PC-3 (cell line): ENCODE data around the gene PRDX6. TPM values are rescaled to one million over a fixed set of nuclear protein-coding genes. Genes with fewer than 3 reads are reported as not detected.

Source experiments
- ATAC-seq: fragments of 200-7000 bp; cut with Tn5 transposase; 2 replicates; pipeline ENCODE4 v1.9.1; 2020; ENCODE audit warnings: mild to moderate bottlenecking, moderate library complexity
- Bru-seq: library from RNA; stranded (reverse); fragments of 400-500 nt; gene quantifications from one replicate; lab custom pipeline; 2021; lab: Mats Ljungman, UMichigan
- BruChase-seq, 2 experiments: library from RNA; stranded (reverse); fragments of 400-500 nt; gene quantifications; one replicate each; lab custom pipeline; 2021; lab: Mats Ljungman, UMichigan
- BruUV-seq: library from RNA; stranded (reverse); fragments of 400-500 nt; replicated peaks from 2 replicates; lab custom pipeline; 2021; lab: Mats Ljungman, UMichigan
- CTCF ChIA-PET: fragments of 300-600 bp; sonication (Branson Sonifier 250); formaldehyde crosslinking; loops from one replicate; lab custom pipeline; 2022; ENCODE audit warnings: antibody characterized with exemption; lab: Charles Lee
- POLR2A ChIA-PET: fragments of 300-600 bp; sonication (Branson Sonifier 250); formaldehyde crosslinking; loops from one replicate; lab custom pipeline; 2022; ENCODE audit warnings: antibody characterized with exemption; ENCODE audit not compliant: unreplicated experiment; lab: Charles Lee
- DNase-seq: peaks from one replicate; pipeline ENCODE4 v3.0.0-alpha.2; 2015
- H2AFZ ChIP-seq: fragments of 300-600 bp; sonication (generic); 2 replicates; pipeline ENCODE4 v1.6.0; 2016; ENCODE audit warnings: antibody characterized with exemption, low read length
- H3F3A ChIP-seq: fragments of 300-600 bp; sonication (generic); one replicate; pipeline ENCODE4 v1.6.0; 2017; ENCODE audit warnings: antibody characterized with exemption, low read length, control low read depth, mild to moderate bottlenecking; ENCODE audit not compliant: unreplicated experiment
- H3K27ac ChIP-seq: fragments of 300-600 bp; sonication (generic); 2 replicates; pipeline ENCODE4 v1.5.1; 2016; ENCODE audit warnings: mild to moderate bottlenecking, low read length
- H3K27me3 ChIP-seq: fragments of 300-600 bp; sonication (generic); 2 replicates; pipeline ENCODE4 v1.6.1; 2016; ENCODE audit warnings: low read length, mixed read lengths
- H3K36me3 ChIP-seq: fragments of 300-600 bp; sonication (generic); 2 replicates; pipeline ENCODE4 v1.6.1; 2016; ENCODE audit warnings: low read depth, mixed run types, low read length, mixed read lengths
- H3K4me1 ChIP-seq: fragments of 300-600 bp; sonication (generic); 2 replicates; pipeline ENCODE4 v1.5.1; 2016; ENCODE audit warnings: low read length; ENCODE audit not compliant: insufficient read depth
- H3K4me2 ChIP-seq: fragments of 300-600 bp; sonication (generic); 2 replicates; pipeline ENCODE4 v1.6.0; 2016; ENCODE audit warnings: low read length
- H3K4me3 ChIP-seq: fragments of 300-600 bp; sonication (generic); 2 replicates; pipeline ENCODE4 v1.5.1; 2016; ENCODE audit warnings: mild to moderate bottlenecking, low read length, mixed read lengths
- H3K79me2 ChIP-seq: fragments of 300-600 bp; sonication (generic); 2 replicates; pipeline ENCODE4 v1.6.1; 2017; ENCODE audit warnings: low read length, mixed read lengths
- H3K9ac ChIP-seq: fragments of 300-600 bp; sonication (generic); 2 replicates; pipeline ENCODE4 v1.6.0; 2016; ENCODE audit warnings: mild to moderate bottlenecking, low read length
- H3K9me2 ChIP-seq: fragments of 300-600 bp; sonication (generic); replicated peaks from 2 replicates; pipeline ENCODE4 v1.6.1; 2016; ENCODE audit warnings: mixed run types, low read length, mixed read lengths
- H3K9me3 ChIP-seq: fragments of 300-600 bp; sonication (generic); 2 replicates; pipeline ENCODE4 v1.6.1; 2016; ENCODE audit warnings: low read length, mixed read lengths
- H4K20me1 ChIP-seq: fragments of 300-600 bp; sonication (generic); 2 replicates; pipeline ENCODE4 v1.6.1; 2016; ENCODE audit warnings: low read length, mixed read lengths
- EZH2 ChIP-seq: fragments of 300-600 bp; sonication (generic); IDR thresholded peaks from one replicate; pipeline ENCODE4 v1.6.1; 2017; ENCODE audit warnings: antibody characterized with exemption, mild to moderate bottlenecking, low read length; ENCODE audit not compliant: unreplicated experiment
- EZH2phosphoT487 ChIP-seq: fragments of 300-600 bp; sonication (generic); IDR thresholded peaks from 2 replicates; pipeline ENCODE4 v1.6.1; 2018; ENCODE audit warnings: mild to moderate bottlenecking, antibody characterized with exemption, low read length, borderline replicate concordance
- intact Hi-C: fragments of 100-400 bp; cut with micrococcal nuclease; formaldehyde crosslinking; loops from 2 replicates; pipeline ENCODE4 v1.9.0; 2023
- long read RNA-seq: library from polyadenylated mRNA; unstranded; transcript quantifications from one replicate; pipeline ENCODE4 v2.0.0, GENCODE V29; 2021; ENCODE audit not compliant: unreplicated experiment
- total RNA-seq: library from RNA; depleted of rRNA; stranded (reverse); fragments of >200 nt; gene quantifications from 2 replicates; pipeline ENCODE4 v1.2.3, GENCODE V29; 2014; rRNA removed
- TF ChIP-seq, protein P1 (sequence below): fragments of 300-600 bp; sonication (generic); conservative IDR thresholded peaks from 2 replicates; pipeline ENCODE4 v1.5.1; 2017; ENCODE audit warnings: antibody characterized with exemption, low read depth, mild to moderate bottlenecking, low read length

Gene PRDX6, protein sequence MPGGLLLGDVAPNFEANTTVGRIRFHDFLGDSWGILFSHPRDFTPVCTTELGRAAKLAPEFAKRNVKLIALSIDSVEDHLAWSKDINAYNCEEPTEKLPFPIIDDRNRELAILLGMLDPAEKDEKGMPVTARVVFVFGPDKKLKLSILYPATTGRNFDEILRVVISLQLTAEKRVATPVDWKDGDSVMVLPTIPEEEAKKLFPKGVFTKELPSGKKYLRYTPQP
- 649 and 829 TPM in 2 replicates for total RNA-seq
- percentile 100 among the genes with signal in this experiment for Bru-seq, nascent RNA
- percentile 99 among the genes with signal in this experiment for BruChase-seq, experiment 1, labeled RNA remaining after a 6-hour chase
- BruChase-seq, experiment 2, labeled RNA remaining after a 2-hour chase = percentile 100 among the genes with signal in this experiment
- long read RNA-seq, transcript PRDX6-201 (5 exons, 1,751 nt) = major isoform, 806 of 934 reads
- long read RNA-seq, transcript PRDX6-203 (4 exons, 859 nt) = minor isoform, 25 of 934 reads
- long read RNA-seq, partial matches to known transcripts = 27 of 934 reads
- long read RNA-seq, other reads (novel, unspliced or antisense) = 74 of 934 reads

DNA sequence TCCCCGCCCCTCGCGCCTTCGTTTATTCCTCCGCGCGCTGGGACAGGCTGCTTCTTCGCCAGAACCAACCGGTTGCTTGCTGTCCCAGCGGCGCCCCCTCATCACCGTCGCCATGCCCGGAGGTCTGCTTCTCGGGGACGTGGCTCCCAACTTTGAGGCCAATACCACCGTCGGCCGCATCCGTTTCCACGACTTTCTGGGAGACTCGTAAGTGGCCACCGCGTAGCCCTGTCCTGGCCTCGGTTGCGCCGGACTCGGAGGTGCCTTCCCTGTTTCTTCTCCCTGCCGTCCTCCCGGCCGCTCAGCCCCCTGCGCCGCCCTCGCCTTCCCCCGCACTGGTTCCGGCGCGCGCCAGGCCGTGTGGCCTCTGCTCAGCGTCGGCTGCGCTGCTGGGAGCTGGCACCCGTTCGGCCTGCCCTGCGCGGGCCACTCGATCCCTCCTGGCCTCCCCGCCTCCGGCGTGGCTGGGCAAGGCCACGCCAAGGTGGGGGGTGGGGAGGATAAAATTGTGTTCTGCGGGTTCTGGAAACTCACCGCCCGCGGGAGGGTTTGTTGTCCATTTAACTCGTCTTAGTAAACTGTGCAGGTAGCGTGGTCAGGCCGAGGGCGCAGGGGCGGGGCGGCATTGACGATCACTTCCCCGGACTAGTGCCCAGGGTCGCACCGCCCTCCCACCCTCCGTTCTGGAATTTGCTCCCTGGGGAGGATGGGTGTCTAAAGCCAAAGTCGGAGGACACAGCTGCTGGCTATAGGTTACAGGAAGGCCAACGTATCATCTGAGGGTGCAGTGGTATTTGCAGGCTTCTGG lies at the start of gene PRDX6:
Gene PRDX6, plus strand, starts transcription at position 50 of the 808 bp plus-strand sequence. Its CDS starts 63 bp downstream, at position 113.
- POLR2A ChIA-PET = interaction anchor here (0.5 to 1.7 kb wide), 13 partner anchors 29 to 1696 kb away, joined by 3 to 16 read pairs (median 6); partner anchors contain the start of genes KLHL20 and METTL13
- Histone ChIP-seq H4K20me1 (peaks cover 31% of the 10 kb centered on the region), H3K9me2 (no peaks in the 10 kb centered on the region), H3K36me3 (peaks cover 36% of the 10 kb centered on the region), H3K4me3 (peak within 1 kb of the TSS; percentile 74), H3K79me2 (peaks cover 76% of the 10 kb centered on the region), H3K9me3 (no peaks in the 10 kb centered on the region), H3K27ac (peak within 1 kb of the TSS; percentile 68), H2AFZ (peak within 1 kb of the TSS; percentile 89), H3K4me2 (peak within 1 kb of the TSS; percentile 87), H3K27me3 (no peaks in the 10 kb centered on the region), H3F3A (peaks cover 18% of the 10 kb centered on the region), H3K9ac (peak within 1 kb of the TSS; percentile 83), H3K4me1 (peaks cover 60% of the 10 kb centered on the region)
- TF ChIP-seq EZH2phosphoT487 (peak; percentile 81; the same call in 1 of the 2 replicates), EZH2 (no peak)
- TF ChIP-seq, protein P1, sequence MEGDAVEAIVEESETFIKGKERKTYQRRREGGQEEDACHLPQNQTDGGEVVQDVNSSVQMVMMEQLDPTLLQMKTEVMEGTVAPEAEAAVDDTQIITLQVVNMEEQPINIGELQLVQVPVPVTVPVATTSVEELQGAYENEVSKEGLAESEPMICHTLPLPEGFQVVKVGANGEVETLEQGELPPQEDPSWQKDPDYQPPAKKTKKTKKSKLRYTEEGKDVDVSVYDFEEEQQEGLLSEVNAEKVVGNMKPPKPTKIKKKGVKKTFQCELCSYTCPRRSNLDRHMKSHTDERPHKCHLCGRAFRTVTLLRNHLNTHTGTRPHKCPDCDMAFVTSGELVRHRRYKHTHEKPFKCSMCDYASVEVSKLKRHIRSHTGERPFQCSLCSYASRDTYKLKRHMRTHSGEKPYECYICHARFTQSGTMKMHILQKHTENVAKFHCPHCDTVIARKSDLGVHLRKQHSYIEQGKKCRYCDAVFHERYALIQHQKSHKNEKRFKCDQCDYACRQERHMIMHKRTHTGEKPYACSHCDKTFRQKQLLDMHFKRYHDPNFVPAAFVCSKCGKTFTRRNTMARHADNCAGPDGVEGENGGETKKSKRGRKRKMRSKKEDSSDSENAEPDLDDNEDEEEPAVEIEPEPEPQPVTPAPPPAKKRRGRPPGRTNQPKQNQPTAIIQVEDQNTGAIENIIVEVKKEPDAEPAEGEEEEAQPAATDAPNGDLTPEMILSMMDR = no peak; the same call in 1 of the 2 replicates
- BruUV-seq = no TSS peak
- ATAC-seq = peak; percentile 43
- peak; percentile 78 for DNase-seq
- CTCF ChIA-PET = interaction anchor here (0.6 to 2.4 kb wide), 4 partner anchors 29 to 222 kb away, joined by 3 to 13 read pairs (median 4); no protein-coding TSS in a partner anchor
- intact Hi-C loops = loop anchor here (1.0 to 5.0 kb wide), 7 partner anchors 30 to 731 kb away; partner anchors contain the start of genes CENPL, DARS2 and KLHL20

DNA sequence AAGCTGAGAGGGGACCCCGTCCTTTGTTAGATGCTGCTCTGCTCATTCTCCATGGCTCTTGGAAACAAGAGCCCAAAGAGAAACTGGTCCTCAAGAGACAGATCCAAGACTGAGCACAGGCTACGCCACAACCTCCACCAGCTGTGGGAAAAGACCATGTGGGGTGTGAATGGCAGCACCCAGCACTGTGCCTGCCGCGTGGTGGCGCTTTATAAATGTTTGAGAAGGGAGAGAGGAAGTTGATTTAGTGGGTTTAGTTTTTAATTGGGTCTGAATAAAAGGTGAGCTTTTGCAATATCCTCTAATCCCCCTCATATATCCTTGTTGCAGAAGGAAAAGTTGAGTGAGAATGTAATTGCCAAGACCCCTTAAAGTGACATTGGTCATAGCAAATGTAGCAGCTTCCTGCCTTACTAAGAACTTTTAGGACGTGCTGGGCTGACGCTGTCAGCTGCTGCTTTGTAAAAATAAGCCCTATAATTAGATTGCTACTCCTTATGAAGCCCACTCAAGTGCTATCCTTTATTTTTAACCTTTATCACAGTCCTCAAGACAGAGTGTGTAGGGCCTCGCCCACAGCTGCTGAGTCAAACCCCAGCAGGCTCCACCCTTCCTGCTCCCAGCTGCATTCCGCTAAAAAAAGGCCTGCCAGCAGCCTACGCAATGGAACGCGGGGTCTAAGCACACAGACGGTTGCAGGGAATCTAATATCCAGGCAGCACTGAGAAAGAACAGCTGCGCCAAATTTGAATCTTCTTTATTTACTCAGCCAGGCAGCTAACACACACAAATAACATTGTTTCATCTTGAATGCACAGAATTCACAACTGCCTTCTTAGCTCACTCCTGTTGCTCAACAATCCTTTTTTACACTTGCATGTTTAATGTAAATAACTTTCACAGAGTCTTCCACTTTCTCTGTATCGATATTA lies 47.4 kb upstream of the PRDX6 start:
- ChIA-PET POLR2A (interaction anchor here (0.5 to 2.0 kb wide), 10 partner anchors 9 to 683 kb away, joined by 3 to 16 read pairs (median 5); partner anchors contain the start of genes KLHL20 and PRDX6), CTCF (interaction anchor here (0.5 to 2.3 kb wide), 10 partner anchors 44 to 709 kb away, joined by 3 to 27 read pairs (median 5); partner anchors contain the start of genes CENPL and DARS2)
- H3K4me2 ChIP-seq = peak overlapping the region; percentile 73
- H3K9me3 ChIP-seq = no peaks in the 10 kb centered on the region
- TF ChIP-seq EZH2phosphoT487 (no peak), EZH2 (no peak)
- TF ChIP-seq, protein P1 = peak; percentile 96
- H3K4me3 ChIP-seq = peak overlapping the region; percentile 47
- intact Hi-C loops = loop anchor here (1.0 to 5.0 kb wide), 6 partner anchors 9 to 684 kb away; partner anchors contain the start of genes CENPL, DARS2 and PRDX6
- no peaks in the 10 kb centered on the region for H4K20me1 ChIP-seq
- H3K27me3 ChIP-seq = no peaks in the 10 kb centered on the region
- BruUV-seq = TSS peak; percentile 35
- peak; percentile 83 for ATAC-seq
- H3K36me3 ChIP-seq = no peaks in the 10 kb centered on the region
- peak overlapping the region; percentile 71 for H3K27ac ChIP-seq
- no peaks in the 10 kb centered on the region for H3K79me2 ChIP-seq
- H3K9ac ChIP-seq = peak overlapping the region; percentile 45
- H3K4me1 ChIP-seq = peaks cover 71% of the 10 kb centered on the region
- H3K9me2 ChIP-seq = no peaks in the 10 kb centered on the region
- peak; percentile 100 for DNase-seq
- peak overlapping the region; percentile 66 for H2AFZ ChIP-seq
- H3F3A ChIP-seq = peaks cover 18% of the 10 kb centered on the region
